Common myeloid progenitor, CD34-positive (primary cell): ENCODE data around the gene REG1A.

ENCODE experiments used
- CTCF ChIA-PET: fragments of 350-600 bp; sonication (Branson Sonifier 250); formaldehyde crosslinking; loops from one replicate; lab custom pipeline; 2021; ENCODE audit warnings: antibody characterized with exemption; lab: Charles Lee
- POLR2A ChIA-PET: fragments of 350-600 bp; sonication (Branson Sonifier 250); formaldehyde crosslinking; loops from one replicate; lab custom pipeline; 2021; ENCODE audit warnings: antibody characterized with exemption; lab: Charles Lee
- DNase-seq, 3 donors: peaks; one replicate each; pipeline versions ENCODE4 v3.0.0 to v3.0.0-alpha.2; 2013
- H3K27ac ChIP-seq, 2 experiments: 1 replicate in 1 of 2; 2 replicates in 1 of 2; pipeline ENCODE4 v1.7.0; 2013; ENCODE audit warnings: inconsistent platforms in 2 of 2, low read length in 2 of 2, mild to moderate bottlenecking in 2 of 2, low read depth in 1 of 2, moderate library complexity in 1 of 2; ENCODE audit not compliant: severe bottlenecking in 2 of 2, insufficient read depth in 1 of 2, poor library complexity in 1 of 2
- H3K27me3 ChIP-seq, 5 experiments: replicated peaks in 2 of 5; 1 replicate in 3 of 5; 2 replicates in 2 of 5; pipeline versions ENCODE4 v1.6.1 to v1.7.0; 2013; ENCODE audit warnings: low read length in 4 of 5, mild to moderate bottlenecking in 2 of 5, moderate library complexity in 2 of 5, inconsistent platforms in 1 of 5; ENCODE audit not compliant: insufficient read depth in 5 of 5, control insufficient read depth in 4 of 5
- H3K36me3 ChIP-seq, 4 experiments: 1 replicate in 2 of 4; 2 replicates in 2 of 4; pipeline versions ENCODE4 v1.6.1 to v1.7.0; 2013; ENCODE audit warnings: low read length in 3 of 4, control low read depth in 1 of 4, mild to moderate bottlenecking in 1 of 4; ENCODE audit not compliant: control insufficient read depth in 4 of 4, insufficient read depth in 4 of 4
- H3K4me1 ChIP-seq, 4 experiments: 1 replicate in 3 of 4; 2 replicates in 1 of 4; pipeline versions ENCODE4 v1.6.1 to v1.7.1; 2013; ENCODE audit warnings: low read length in 3 of 4, mild to moderate bottlenecking in 3 of 4, control low read depth in 1 of 4, inconsistent platforms in 1 of 4, moderate library complexity in 1 of 4; ENCODE audit not compliant: control insufficient read depth in 4 of 4, insufficient read depth in 4 of 4; ENCODE audit errors: control extremely low read depth in 1 of 4
- H3K4me3 ChIP-seq, 7 experiments: 1 replicate in 4 of 7; 2 replicates in 3 of 7; pipeline versions ENCODE4 v1.5.1 to v1.7.0; 2013; ENCODE audit warnings: mild to moderate bottlenecking in 7 of 7, low read length in 6 of 7, moderate library complexity in 6 of 7, inconsistent platforms in 2 of 7, low read depth in 2 of 7, control low read depth in 1 of 7; ENCODE audit not compliant: insufficient read depth in 4 of 7, control insufficient read depth in 1 of 7; ENCODE audit errors: extremely low read depth in 1 of 7
- H3K9me3 ChIP-seq, 5 experiments: 1 replicate in 4 of 5; 2 replicates in 1 of 5; pipeline versions ENCODE4 v1.6.1 to v1.7.1; 2013; ENCODE audit warnings: low read length in 4 of 5, mild to moderate bottlenecking in 2 of 5, inconsistent platforms in 1 of 5, low read depth in 1 of 5, moderate library complexity in 1 of 5; ENCODE audit not compliant: control insufficient read depth in 4 of 5, insufficient read depth in 2 of 5; ENCODE audit errors: control extremely low read depth in 1 of 5
- WGBS: methylation state at CpG from one replicate; pipeline ENCODE4 v1.1.5; 2013; ENCODE audit not compliant: insufficient coverage; 5-methylcytosine and 5-hydroxymethylcytosine counted together

REG1A gene

GRCh38 chr2:79105259-79105658 lies 15.0 kb upstream of the REG1A start:
- ChIA-PET POLR2A (no interaction called here), CTCF (no interaction called here)
- H3K4me1 ChIP-seq: peaks cover 0 to under 1% (median 0%) of the 10 kb centered on the region in 4 experiments
- H3K9me3 ChIP-seq: peaks cover 2 to 8% (median 5%) of the 10 kb centered on the region in 5 experiments
- DNase-seq: no peak
- H3K27ac ChIP-seq: no peak overlapping the region
- 100% methylated on average over 1 of the region's 2 CpGs for WGBS
- no peak overlapping the region for H3K4me3 ChIP-seq
- H3K27me3 ChIP-seq: no peaks in the 10 kb centered on the region
- no peaks in the 10 kb centered on the region for H3K36me3 ChIP-seq

GRCh38 chr2:79112269-79112668 lies 8.0 kb upstream of the REG1A start:
- H3K4me3 ChIP-seq: no peak overlapping the region
- no peaks in the 10 kb centered on the region for H3K27me3 ChIP-seq
- H3K4me1 ChIP-seq: no peaks in the 10 kb centered on the region
- H3K36me3 ChIP-seq: no peaks in the 10 kb centered on the region
- 94% methylated on average over 3 of the region's 3 CpGs for WGBS
- no peaks in the 10 kb centered on the region for H3K9me3 ChIP-seq
- ChIA-PET POLR2A (no interaction called here), CTCF (no interaction called here)
- no peak overlapping the region for H3K27ac ChIP-seq
- no peak for DNase-seq

GRCh38 chr2:79114797-79115494 lies 5.3 kb upstream of the REG1A start:
- H3K4me3 ChIP-seq: no peak overlapping the region
- H3K9me3 ChIP-seq: no peaks in the 10 kb centered on the region
- H3K36me3 ChIP-seq: no peaks in the 10 kb centered on the region
- no peak overlapping the region for H3K27ac ChIP-seq
- CTCF ChIA-PET: interaction anchor here (1.0 kb wide), 1 partner anchor 35 kb away, joined by 3 read pairs; no protein-coding TSS in a partner anchor
- H3K4me1 ChIP-seq: no peaks in the 10 kb centered on the region
- no peak for DNase-seq
- POLR2A ChIA-PET: no interaction called here
- no peaks in the 10 kb centered on the region for H3K27me3 ChIP-seq
- 72% methylated on average over 2 of the region's 3 CpGs for WGBS

GRCh38 chr2:79116997-79117928 lies 3.0 kb upstream of the REG1A start:
- Histone ChIP-seq H3K27me3 (no peaks in the 10 kb centered on the region), H3K36me3 (no peaks in the 10 kb centered on the region), H3K4me3 (no peak overlapping the region), H3K27ac (no peak overlapping the region), H3K4me1 (no peaks in the 10 kb centered on the region), H3K9me3 (no peaks in the 10 kb centered on the region)
- WGBS: no CpG with 5 or more reads among the region's 2 CpGs
- ChIA-PET POLR2A (interaction anchor here (0.5 kb wide), 1 partner anchor 1409 kb away, joined by 3 read pairs; no protein-coding TSS in a partner anchor), CTCF (no interaction called here)
- no peak for DNase-seq

GRCh38 chr2:79122676-79123075 lies 2.4 kb downstream of the REG1A start:
- H3K27me3 ChIP-seq: no peaks in the 10 kb centered on the region
- no peaks in the 10 kb centered on the region for H3K9me3 ChIP-seq
- CTCF ChIA-PET: no interaction called here
- no peak overlapping the region for H3K4me3 ChIP-seq
- POLR2A ChIA-PET: no interaction called here
- no peaks in the 10 kb centered on the region for H3K4me1 ChIP-seq
- 100% methylated on average over 2 of the region's 2 CpGs for WGBS
- no peak overlapping the region for H3K27ac ChIP-seq
- H3K36me3 ChIP-seq: no peaks in the 10 kb centered on the region
- DNase-seq: no peak

GRCh38 chr2:79124907-79125720 lies 4.8 kb downstream of the REG1A start:
- peak in 2 of 3 donors; percentile 5 to 16 for DNase-seq
- CTCF ChIA-PET: interaction anchor here (1.0 kb wide), 1 partner anchor 8 kb away, joined by 3 read pairs; no protein-coding TSS in a partner anchor
- Histone ChIP-seq H3K4me1 (peaks cover 0 to 8% (median 4%) of the 10 kb centered on the region in 4 experiments), H3K36me3 (no peaks in the 10 kb centered on the region), H3K27me3 (no peaks in the 10 kb centered on the region), H3K4me3 (no peak overlapping the region), H3K9me3 (no peaks in the 10 kb centered on the region), H3K27ac (no peak overlapping the region)
- WGBS: 32% methylated on average over 6 of the region's 9 CpGs
- POLR2A ChIA-PET: no interaction called here
